Cardiac septum (tissue), 1 donor: ENCODE results near the gene MCC. TPM values are rescaled to one million over a fixed set of nuclear protein-coding genes. Genes with fewer than 3 reads are reported as not detected.

ENCODE experiments used
- DNase-seq: peaks from one replicate; pipeline ENCODE4 v3.0.0-alpha.2; 2020; ENCODE audit warnings: low spot score
- intact Hi-C: fragments of 100-400 bp; cut with DNase I; formaldehyde crosslinking; loops from one replicate; pipeline ENCODE4 v1.14.0; 2022
- long read RNA-seq: library from polyadenylated mRNA; unstranded; transcript quantifications from one replicate; pipeline ENCODE4 v2.0.0, GENCODE V29; 2021
- total RNA-seq: library from RNA; stranded (reverse); fragmentation: NEBNext Ultra II Directional; extraction: Animal tissue kit (Norgen Biotek cat#: 25700); gene quantifications from one replicate; pipeline ENCODE4 v1.2.1, GENCODE V29; 2021
- donor health status: DM: no; HTN: no; CAD: no.

MCC gene
- total RNA-seq = 17.7 TPM
- long read RNA-seq, full-length matches to known transcripts = 3 of 14 reads
- long read RNA-seq, partial matches to known transcripts = 1 of 14 reads
- long read RNA-seq, other reads (novel, unspliced or antisense) = 10 of 14 reads

- intact Hi-C loops = loop anchor here (5.0 kb wide), 1 partner anchor 111 kb away; no protein-coding TSS in a partner anchor
- peak; percentile 83 for DNase-seq
Observed at GRCh38 chr5:113487781-113488644, at the start of gene MCC. Gene MCC (minus strand): TSS chr5:113488453.

- DNase-seq = no peak
- intact Hi-C loops = no loop called here
Observed at GRCh38 chr5:113531481-113532159, 43.4 kb upstream of the MCC start.

DNA sequence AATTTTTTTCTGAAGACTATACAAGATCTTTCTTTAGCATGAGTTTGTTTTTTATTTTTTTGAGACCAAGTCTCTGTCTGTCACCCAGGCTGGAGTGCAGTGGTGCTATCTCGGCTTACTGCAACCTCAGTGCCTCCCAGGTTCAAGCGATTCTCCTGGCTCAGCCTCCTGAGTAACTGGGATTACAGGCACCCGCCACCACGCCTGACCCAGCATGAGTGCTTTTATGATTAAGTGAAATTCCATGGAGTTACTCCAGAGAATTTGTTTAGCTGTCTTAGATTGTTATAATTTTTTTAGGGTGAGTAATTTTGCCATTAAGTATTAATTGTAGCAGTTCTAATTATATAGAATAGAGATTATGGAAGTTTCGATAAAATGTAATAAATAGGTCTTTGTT, 39.5 kb upstream of the MCC start:
- DNase-seq = no peak
- intact Hi-C loops = no loop called here

GRCh38 chr5:113526421-113526820, 38.2 kb upstream of the MCC start:
- intact Hi-C loops = no loop called here
- DNase-seq = no peak

- intact Hi-C loops = no loop called here
- no peak for DNase-seq
Observed at GRCh38 chr5:113524927-113525326, 36.7 kb upstream of the MCC start.

DNA sequence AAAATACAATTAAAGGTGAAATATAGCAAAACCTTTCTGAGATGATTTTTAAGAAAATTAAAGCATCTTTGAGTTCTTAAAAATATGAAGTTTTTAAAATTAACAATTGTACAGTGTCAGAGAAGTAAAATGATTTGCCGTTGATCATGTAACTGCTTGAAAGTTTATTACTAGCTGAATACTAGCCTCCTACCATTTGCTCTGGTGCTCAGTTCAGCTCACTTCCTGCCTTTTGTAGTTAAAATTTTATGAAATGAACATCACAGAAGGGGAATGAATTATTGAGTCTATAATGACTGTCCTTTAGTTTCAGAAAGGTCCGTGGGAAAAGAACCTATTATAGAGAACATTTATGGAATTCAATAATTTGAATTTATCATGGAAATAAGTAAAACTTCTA, 34.9 kb upstream of the MCC start:
- no peak for DNase-seq
- intact Hi-C loops = no loop called here

- DNase-seq = no peak
- intact Hi-C loops = no loop called here
Observed at GRCh38 chr5:113520899-113521298, 32.6 kb upstream of the MCC start.

DNA sequence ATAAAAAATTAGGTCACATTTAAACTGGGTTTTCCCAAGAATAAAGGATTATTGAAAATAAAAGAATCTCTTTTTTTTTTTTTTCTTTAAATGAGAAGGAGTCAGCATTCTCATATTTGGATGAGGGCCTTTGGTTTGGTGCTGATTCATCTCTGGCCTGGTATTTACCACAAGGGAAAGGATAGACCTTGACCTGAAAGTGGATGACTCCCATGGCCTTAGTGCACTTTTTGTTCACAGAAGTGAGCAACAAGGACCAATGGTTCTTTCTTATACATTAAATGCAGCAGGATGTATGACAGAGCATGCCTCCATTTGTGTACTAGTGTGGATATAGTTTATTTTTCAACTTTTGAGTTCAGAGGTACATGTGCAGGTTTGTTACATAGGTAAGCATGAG, 32.2 kb upstream of the MCC start:
- DNase-seq = no peak

GRCh38 chr5:113519412-113519811, 31.2 kb upstream of the MCC start:
- intact Hi-C loops = no loop called here
- DNase-seq = no peak

More for the DNA sequence above, 32.2 kb upstream of the MCC start:
- intact Hi-C loops = no loop called here

DNA sequence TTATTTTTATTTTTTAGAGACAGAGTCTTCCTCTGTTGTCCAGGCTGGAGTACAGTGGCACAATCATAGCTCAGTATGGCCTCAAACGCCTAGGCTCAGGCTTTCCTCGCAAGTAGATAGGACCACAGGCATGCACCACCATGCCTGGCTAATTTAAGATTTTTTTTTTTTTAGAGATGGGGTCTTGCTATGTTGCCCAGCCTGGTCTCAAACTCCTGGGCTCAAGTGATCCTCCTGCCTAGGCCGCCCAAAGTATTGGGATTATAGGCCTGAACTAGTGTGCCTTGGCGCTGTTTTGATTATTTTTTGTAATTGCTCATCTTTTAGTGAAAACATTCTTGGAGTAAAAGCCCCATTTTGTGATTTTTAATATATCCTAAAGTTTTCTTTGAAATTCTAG, 30.6 kb upstream of the MCC start:
- intact Hi-C loops = no loop called here
- no peak for DNase-seq

DNA sequence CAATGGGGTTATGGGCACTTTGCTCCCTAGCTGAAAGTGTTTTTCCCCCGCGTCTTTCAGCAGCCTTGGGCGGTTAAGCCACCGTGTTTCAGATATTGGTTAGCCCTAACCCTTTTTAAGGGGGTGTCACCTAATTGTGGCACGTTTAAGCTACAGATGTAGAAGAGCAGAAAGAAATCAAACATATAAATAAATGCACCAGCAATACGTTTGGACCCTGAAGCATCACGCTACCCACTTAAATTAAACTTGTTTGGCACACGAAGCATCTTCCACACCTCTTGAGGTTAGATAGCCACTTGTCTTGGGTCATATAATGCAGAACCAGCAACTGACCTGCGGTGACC, 26.0 kb upstream of the MCC start:
- intact Hi-C loops = loop anchor here (5.0 kb wide), 3 partner anchors 312 to 517 kb away; no protein-coding TSS in a partner anchor
- no peak for DNase-seq

DNA sequence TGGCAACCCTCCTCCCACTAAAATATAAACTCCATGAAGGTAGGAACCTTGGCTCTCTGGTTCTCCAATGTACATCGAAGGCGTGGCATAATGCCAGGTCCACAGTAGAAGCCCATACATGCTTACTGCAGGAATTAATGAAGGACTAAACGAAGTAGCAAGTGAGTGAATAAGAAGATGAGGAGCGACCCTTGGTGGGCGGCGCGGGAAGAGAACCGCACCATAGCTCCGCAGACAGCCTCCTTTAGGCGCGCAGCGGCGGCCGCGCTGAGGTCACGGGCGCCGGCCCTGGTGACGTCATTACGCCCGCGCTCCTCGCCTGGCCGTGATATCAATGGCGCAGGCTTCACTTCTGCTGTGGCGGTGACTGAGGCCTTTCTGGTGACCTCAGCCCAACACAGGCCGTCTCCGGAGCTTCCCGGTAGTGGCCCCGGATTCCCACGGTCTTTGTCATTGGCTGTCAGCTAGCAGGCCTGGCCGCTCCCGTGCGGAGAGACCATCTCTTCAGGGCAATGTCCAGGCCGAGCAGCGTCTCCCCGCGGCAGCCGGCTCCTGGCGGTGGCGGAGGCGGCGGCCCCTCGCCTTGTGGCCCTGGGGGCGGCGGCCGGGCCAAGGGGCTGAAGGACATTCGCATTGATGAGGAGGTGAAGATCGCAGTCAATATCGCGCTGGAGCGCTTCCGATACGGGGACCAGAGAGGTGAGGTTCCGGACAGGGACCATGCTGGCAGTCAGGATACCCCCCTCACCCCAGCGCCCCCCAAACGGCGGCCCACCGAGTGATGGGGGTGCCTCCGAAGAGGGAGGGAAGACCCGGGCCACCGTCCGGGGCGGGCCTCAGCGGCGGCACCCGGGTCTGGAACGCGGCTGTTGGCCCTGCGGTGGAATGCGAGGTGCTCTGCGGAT, 25.4 kb upstream of the MCC start, which contains the start of gene YTHDC2:
YTHDC2 (plus strand) TSS at position 311 of the 905 bp plus-strand sequence; CDS start at position 513, 202 bp downstream.
- intact Hi-C loops = loop anchor here (2.0 to 5.0 kb wide), 5 partner anchors 135 to 516 kb away; no protein-coding TSS in a partner anchor
- DNase-seq = peak; percentile 94

DNA sequence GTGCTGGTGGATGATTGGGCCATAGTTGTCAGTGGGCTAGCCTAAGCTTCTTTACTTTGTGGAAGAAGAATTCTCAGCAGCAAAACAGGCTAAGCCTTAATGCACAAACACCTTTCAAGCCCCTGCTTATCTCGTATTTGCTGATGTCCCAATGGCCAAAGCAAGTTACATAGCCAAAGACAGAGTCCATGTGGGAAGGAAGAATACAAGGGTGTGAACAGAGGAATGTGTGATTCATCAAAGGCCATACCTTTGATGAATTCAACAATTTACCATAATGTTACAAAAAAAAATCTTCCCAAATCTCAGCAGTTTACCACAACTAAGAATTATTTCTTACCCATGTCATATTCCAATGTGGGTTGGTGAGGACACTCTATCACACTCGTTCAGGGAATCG, 24.1 kb upstream of the MCC start:
- DNase-seq = no peak
- intact Hi-C loops = loop anchor here (2.0 to 5.0 kb wide), 5 partner anchors 134 to 515 kb away; no protein-coding TSS in a partner anchor

DNA sequence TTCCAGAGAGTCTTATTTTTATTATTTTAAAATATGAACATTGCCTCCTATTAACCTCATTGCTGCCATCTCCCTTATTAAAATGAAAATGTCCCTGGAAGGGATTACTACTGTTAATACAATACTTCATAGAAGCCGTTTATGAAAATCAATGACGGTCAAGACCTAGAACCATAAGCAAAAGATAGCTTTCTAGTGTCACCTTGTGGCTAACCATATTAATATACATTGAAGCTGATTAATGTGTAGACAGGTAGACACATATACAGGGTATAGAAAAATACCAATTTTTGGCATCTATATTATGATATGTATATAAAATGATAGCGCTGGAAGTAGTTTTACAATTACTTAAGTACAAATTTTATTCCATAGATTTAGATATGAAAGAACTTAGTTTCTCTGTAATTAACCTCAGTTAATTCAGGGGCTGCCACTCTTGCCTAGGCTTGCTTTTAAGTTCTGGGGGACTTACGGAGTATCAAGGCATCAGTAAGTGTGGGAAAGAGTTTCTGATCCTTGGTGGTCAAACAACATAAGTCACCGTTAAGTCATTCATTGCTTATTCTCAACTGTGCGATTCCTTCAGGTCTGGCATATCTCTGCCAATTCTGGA, 22.7 kb upstream of the MCC start:
- intact Hi-C loops = loop anchor here (5.0 kb wide), 3 partner anchors 309 to 514 kb away; no protein-coding TSS in a partner anchor
- no peak for DNase-seq

- intact Hi-C loops = no loop called here
- no peak for DNase-seq
Observed at GRCh38 chr5:113508756-113509155, 20.5 kb upstream of the MCC start.

DNA sequence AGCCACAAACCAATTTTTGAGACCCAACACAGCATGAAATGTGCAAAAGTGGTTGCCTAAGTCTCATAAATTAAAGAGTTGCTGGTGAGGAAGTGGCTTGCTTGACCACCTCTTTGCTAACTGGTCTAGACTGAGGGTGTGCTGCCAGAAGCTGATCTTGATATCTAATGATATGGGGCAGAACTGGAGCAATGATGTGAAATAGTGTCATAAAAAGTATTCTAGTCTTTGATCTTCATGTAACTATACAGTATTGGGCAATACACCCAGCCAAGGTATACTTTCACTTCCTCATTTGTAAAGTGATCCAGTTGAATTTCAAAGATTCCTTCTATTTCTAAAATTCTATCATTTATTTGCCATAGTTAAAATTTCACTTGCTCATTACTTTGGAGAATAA, 19.3 kb upstream of the MCC start:
- intact Hi-C loops = no loop called here
- DNase-seq = no peak

GRCh38 chr5:113505181-113505580, 16.9 kb upstream of the MCC start:
- no peak for DNase-seq
- intact Hi-C loops = no loop called here

DNA sequence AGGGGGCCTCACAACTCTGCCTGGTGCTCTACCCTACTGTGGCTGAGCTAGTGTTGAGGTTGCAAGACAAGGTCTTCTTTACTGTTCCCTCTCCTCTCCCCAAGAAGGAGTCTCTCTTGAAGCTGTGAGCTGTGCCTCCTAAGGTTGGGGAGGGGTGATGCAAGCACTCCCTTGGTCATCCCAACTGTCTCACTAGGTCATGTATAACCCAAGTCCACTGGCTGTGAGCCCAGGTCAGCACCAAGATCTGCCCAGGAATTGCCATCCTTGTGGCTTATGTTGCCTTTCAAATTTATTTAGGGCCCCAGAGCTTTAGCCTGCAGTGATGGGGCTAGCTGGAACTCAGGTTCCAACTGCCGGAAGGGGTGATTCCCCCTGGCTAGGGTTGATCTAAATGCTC, 14.9 kb upstream of the MCC start:
- no peak for DNase-seq
- intact Hi-C loops = no loop called here

- DNase-seq = no peak
- intact Hi-C loops = no loop called here
Observed at GRCh38 chr5:113502073-113502472, 13.8 kb upstream of the MCC start.
